ENCODE data around the gene OR2J2. TPM values are rescaled to one million over a fixed set of nuclear protein-coding genes. Genes with fewer than 3 reads are reported as not detected.
"Not testable (repeated sequence)": the region's sequence is repeated elsewhere in the genome, so short reads cannot be mapped to it uniquely, and the experiment has no call there.

Gene OR2J2
- polyA plus RNA-seq (2013, experiment 1 of 2) = not detected
- polyA plus RNA-seq (2013, experiment 2 of 2) = not detected

GRCh38 chr6:29170607-29171006, at the start of gene OR2J2:
TSS of gene OR2J2 (plus strand) at chr6:29170907. CDS start at chr6:29173636, 2,729 bp downstream.
- WGBS, 2 experiments (ENCODE audit: insufficient coverage in 2 of 2) = 89 to 100% methylated on average over 1 to 2 of the region's 2 CpGs

GRCh38 chr6:29129326-29130012, 41.2 kb upstream of the OR2J2 start:
- H3K9me3 ChIP-seq (ENCODE audit: control insufficient read depth, low read length) = no peaks in the 10 kb centered on the region
- 80 to 81% methylated on average over 14 to 15 of the region's 15 CpGs for WGBS, 2 experiments (ENCODE audit: insufficient coverage in 2 of 2)
- H3K4me1 ChIP-seq (ENCODE audit: control insufficient read depth, insufficient read depth, low read length, poor library complexity, severe bottlenecking) = no peaks in the 10 kb centered on the region
- no peaks in the 10 kb centered on the region for H3K36me3 ChIP-seq (ENCODE audit: control insufficient read depth, insufficient read depth, low read length)
- H3K4me3 ChIP-seq (ENCODE audit: extremely low read depth, insufficient read depth, low read length, poor library complexity, severe bottlenecking) = no peak overlapping the region
- no peak overlapping the region for H3K27ac ChIP-seq (ENCODE audit: low read depth, low read length, severe bottlenecking)

More at GRCh38 chr6:29170607-29171006, at the start of gene OR2J2:
- H3K36me3 ChIP-seq (ENCODE audit: control insufficient read depth, insufficient read depth, low read length); H3K27ac ChIP-seq (ENCODE audit: low read depth, low read length, severe bottlenecking); H3K4me1 ChIP-seq (ENCODE audit: control insufficient read depth, insufficient read depth, low read length, poor library complexity, severe bottlenecking); H3K9me3 ChIP-seq (ENCODE audit: control insufficient read depth, low read length); H3K4me3 ChIP-seq (ENCODE audit: extremely low read depth, insufficient read depth, low read length, poor library complexity, severe bottlenecking): not testable (repeated sequence)

DNA sequence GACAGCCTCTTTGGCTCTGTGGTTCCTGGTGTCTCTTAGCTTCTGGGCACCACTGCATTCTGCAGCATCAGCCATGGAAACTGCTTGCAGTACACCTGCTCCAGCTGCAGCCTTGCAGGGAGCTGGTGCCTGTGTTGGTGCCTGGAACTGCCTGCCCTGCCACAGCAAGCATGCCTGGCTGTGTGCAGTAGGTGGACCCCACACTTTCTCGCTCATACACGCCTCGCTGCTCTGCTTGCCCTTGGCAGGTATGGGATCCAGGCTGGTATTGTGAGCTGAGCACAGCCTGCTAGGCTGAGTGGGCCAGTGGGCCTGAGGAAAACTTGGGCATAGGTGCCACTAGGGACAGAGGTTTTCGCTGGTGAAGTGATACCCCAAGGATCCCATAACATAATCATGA, 40.1 kb upstream of the OR2J2 start:
- H3K36me3 ChIP-seq (ENCODE audit: control insufficient read depth, insufficient read depth, low read length) = no peaks in the 10 kb centered on the region
- H3K4me3 ChIP-seq (ENCODE audit: extremely low read depth, insufficient read depth, low read length, poor library complexity, severe bottlenecking) = no peak overlapping the region
- no peak overlapping the region for H3K27ac ChIP-seq (ENCODE audit: low read depth, low read length, severe bottlenecking)
- no peaks in the 10 kb centered on the region for H3K4me1 ChIP-seq (ENCODE audit: control insufficient read depth, insufficient read depth, low read length, poor library complexity, severe bottlenecking)
- H3K9me3 ChIP-seq (ENCODE audit: control insufficient read depth, low read length) = no peaks in the 10 kb centered on the region
- WGBS, 2 experiments (ENCODE audit: insufficient coverage in 2 of 2) = 97 to 100% methylated on average over 1 to 3 of the region's 4 CpGs

DNA sequence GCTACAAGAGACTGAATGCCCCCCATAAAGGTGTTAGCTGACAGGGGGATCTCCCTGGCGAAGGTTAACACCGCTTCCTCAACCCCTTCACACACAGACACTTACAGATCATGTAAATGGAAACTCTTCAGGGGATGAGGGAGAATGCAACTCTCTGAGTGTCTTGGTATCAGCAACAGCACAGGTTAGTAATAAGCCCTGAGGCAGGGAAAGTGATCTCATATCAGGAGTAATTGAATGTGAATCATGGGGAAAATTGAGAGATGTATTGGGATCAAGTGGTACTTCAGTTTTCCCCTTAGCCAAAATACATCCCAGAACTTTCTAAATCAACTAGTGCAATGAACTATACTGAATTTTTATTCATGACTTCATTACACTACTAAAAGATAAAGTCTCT, 39.0 kb upstream of the OR2J2 start:
- H3K4me3 ChIP-seq (ENCODE audit: extremely low read depth, insufficient read depth, low read length, poor library complexity, severe bottlenecking) = no peak overlapping the region
- no CpG with 5 or more reads among the region's 2 CpGs for WGBS, 2 experiments (ENCODE audit: insufficient coverage in 2 of 2)
- no peaks in the 10 kb centered on the region for H3K9me3 ChIP-seq (ENCODE audit: control insufficient read depth, low read length)
- H3K36me3 ChIP-seq (ENCODE audit: control insufficient read depth, insufficient read depth, low read length) = no peaks in the 10 kb centered on the region
- no peak overlapping the region for H3K27ac ChIP-seq (ENCODE audit: low read depth, low read length, severe bottlenecking)
- no peaks in the 10 kb centered on the region for H3K4me1 ChIP-seq (ENCODE audit: control insufficient read depth, insufficient read depth, low read length, poor library complexity, severe bottlenecking)

DNA sequence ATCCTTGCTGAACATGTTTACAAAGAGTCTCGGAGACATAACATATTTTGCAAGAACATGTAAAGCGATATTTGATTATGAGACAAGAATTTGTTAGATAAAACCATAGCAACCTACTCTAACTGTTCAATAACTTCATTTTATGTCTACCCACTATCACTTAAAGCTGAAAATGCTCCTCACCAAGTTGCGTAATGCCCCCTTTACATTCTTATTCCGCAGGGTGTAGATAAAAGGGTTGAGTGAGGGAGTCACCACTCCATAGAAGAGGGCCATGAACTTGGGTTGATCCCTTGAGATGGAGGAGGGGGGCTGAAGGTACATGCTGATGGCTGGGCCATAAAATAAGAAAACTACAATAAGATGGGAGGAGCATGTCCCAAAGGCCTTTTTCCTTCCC, 33.0 kb upstream of the OR2J2 start:
- no CpG with 5 or more reads among the region's 4 CpGs for WGBS, 2 experiments (ENCODE audit: insufficient coverage in 2 of 2)
- peaks cover 6% of the 10 kb centered on the region for H3K9me3 ChIP-seq (ENCODE audit: control insufficient read depth, low read length)
- no peak overlapping the region for H3K4me3 ChIP-seq (ENCODE audit: extremely low read depth, insufficient read depth, low read length, poor library complexity, severe bottlenecking)
- no peaks in the 10 kb centered on the region for H3K4me1 ChIP-seq (ENCODE audit: control insufficient read depth, insufficient read depth, low read length, poor library complexity, severe bottlenecking)
- H3K27ac ChIP-seq (ENCODE audit: low read depth, low read length, severe bottlenecking) = no peak overlapping the region
- H3K36me3 ChIP-seq (ENCODE audit: control insufficient read depth, insufficient read depth, low read length) = no peaks in the 10 kb centered on the region

DNA sequence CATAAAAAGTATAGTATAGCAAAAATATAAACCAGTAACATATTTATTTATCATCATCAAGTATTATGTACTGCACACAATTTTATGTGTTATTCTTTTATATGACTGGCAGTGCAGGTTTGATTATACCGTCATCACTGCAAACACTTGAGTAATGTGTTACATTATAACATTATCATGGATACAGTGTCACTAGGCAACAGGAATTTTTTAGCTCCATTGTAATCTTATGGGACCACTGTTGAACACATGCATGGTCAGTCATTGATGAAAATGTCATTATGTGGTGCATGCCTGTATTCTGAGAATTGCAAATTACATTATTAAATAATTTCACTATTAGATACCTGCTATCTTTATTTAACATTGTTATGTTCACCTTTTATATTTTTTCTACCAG, 29.1 kb upstream of the OR2J2 start:
- Histone ChIP-seq H3K4me3 (ENCODE audit: extremely low read depth, insufficient read depth, low read length, poor library complexity, severe bottlenecking) (no peak overlapping the region), H3K4me1 (ENCODE audit: control insufficient read depth, insufficient read depth, low read length, poor library complexity, severe bottlenecking) (no peaks in the 10 kb centered on the region), H3K27ac (ENCODE audit: low read depth, low read length, severe bottlenecking) (no peak overlapping the region), H3K36me3 (ENCODE audit: control insufficient read depth, insufficient read depth, low read length) (no peaks in the 10 kb centered on the region), H3K9me3 (ENCODE audit: control insufficient read depth, low read length) (peaks cover 20% of the 10 kb centered on the region)
- no CpG with 5 or more reads among the region's 1 CpG for WGBS, 2 experiments (ENCODE audit: insufficient coverage in 2 of 2)

GRCh38 chr6:29142309-29142708, 28.4 kb upstream of the OR2J2 start:
- no peaks in the 10 kb centered on the region for H3K4me1 ChIP-seq (ENCODE audit: control insufficient read depth, insufficient read depth, low read length, poor library complexity, severe bottlenecking)
- H3K9me3 ChIP-seq (ENCODE audit: control insufficient read depth, low read length) = peaks cover 20% of the 10 kb centered on the region
- H3K4me3 ChIP-seq (ENCODE audit: extremely low read depth, insufficient read depth, low read length, poor library complexity, severe bottlenecking) = no peak overlapping the region
- H3K27ac ChIP-seq (ENCODE audit: low read depth, low read length, severe bottlenecking) = no peak overlapping the region
- no peaks in the 10 kb centered on the region for H3K36me3 ChIP-seq (ENCODE audit: control insufficient read depth, insufficient read depth, low read length)

GRCh38 chr6:29146179-29146578, 24.5 kb upstream of the OR2J2 start:
- H3K36me3 ChIP-seq (ENCODE audit: control insufficient read depth, insufficient read depth, low read length) = no peaks in the 10 kb centered on the region
- H3K4me1 ChIP-seq (ENCODE audit: control insufficient read depth, insufficient read depth, low read length, poor library complexity, severe bottlenecking) = no peaks in the 10 kb centered on the region
- no peak overlapping the region for H3K4me3 ChIP-seq (ENCODE audit: extremely low read depth, insufficient read depth, low read length, poor library complexity, severe bottlenecking)
- H3K27ac ChIP-seq (ENCODE audit: low read depth, low read length, severe bottlenecking) = no peak overlapping the region
- WGBS, 2 experiments (ENCODE audit: insufficient coverage in 2 of 2) = 81 to 89% methylated on average over 1 to 2 of the region's 2 CpGs
- H3K9me3 ChIP-seq (ENCODE audit: control insufficient read depth, low read length) = peaks cover 20% of the 10 kb centered on the region

- Histone ChIP-seq H3K36me3 (ENCODE audit: control insufficient read depth, insufficient read depth, low read length) (no peaks in the 10 kb centered on the region), H3K4me1 (ENCODE audit: control insufficient read depth, insufficient read depth, low read length, poor library complexity, severe bottlenecking) (no peaks in the 10 kb centered on the region), H3K9me3 (ENCODE audit: control insufficient read depth, low read length) (peaks cover 20% of the 10 kb centered on the region), H3K4me3 (ENCODE audit: extremely low read depth, insufficient read depth, low read length, poor library complexity, severe bottlenecking) (no peak overlapping the region), H3K27ac (ENCODE audit: low read depth, low read length, severe bottlenecking) (no peak overlapping the region)
- no CpG with 5 or more reads among the region's 3 CpGs for WGBS, 2 experiments (ENCODE audit: insufficient coverage in 2 of 2)
Observed at GRCh38 chr6:29147074-29147473, 23.6 kb upstream of the OR2J2 start.

DNA sequence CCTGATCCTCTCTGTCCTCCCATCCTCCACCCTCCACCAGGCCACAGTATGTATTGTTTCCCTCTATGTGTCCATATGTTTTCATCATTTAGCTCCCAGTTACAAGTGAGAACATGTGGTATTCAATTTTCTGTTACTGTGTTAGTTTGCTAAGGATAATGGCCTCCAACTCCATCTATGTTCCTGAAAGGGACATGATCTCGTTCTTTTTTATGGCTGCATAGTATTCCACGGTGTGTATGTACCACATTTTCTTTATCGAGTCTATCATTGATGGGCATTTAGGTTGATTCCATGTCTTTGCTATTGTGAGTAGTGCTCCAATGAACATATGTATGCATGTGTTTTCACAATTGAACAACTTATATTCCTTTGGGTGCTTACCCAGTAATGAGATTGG, 21.3 kb upstream of the OR2J2 start:
- not testable (repeated sequence) for H3K4me1 ChIP-seq (ENCODE audit: control insufficient read depth, insufficient read depth, low read length, poor library complexity, severe bottlenecking); H3K36me3 ChIP-seq (ENCODE audit: control insufficient read depth, insufficient read depth, low read length); H3K4me3 ChIP-seq (ENCODE audit: extremely low read depth, insufficient read depth, low read length, poor library complexity, severe bottlenecking); H3K27ac ChIP-seq (ENCODE audit: low read depth, low read length, severe bottlenecking); H3K9me3 ChIP-seq (ENCODE audit: control insufficient read depth, low read length)
- 92 to 100% methylated on average over 1 to 2 of the region's 3 CpGs for WGBS, 2 experiments (ENCODE audit: insufficient coverage in 2 of 2)

GRCh38 chr6:29153083-29153482, 17.6 kb upstream of the OR2J2 start:
- H3K27ac ChIP-seq (ENCODE audit: low read depth, low read length, severe bottlenecking) = no peak overlapping the region
- H3K4me3 ChIP-seq (ENCODE audit: extremely low read depth, insufficient read depth, low read length, poor library complexity, severe bottlenecking) = no peak overlapping the region
- no peaks in the 10 kb centered on the region for H3K4me1 ChIP-seq (ENCODE audit: control insufficient read depth, insufficient read depth, low read length, poor library complexity, severe bottlenecking)
- WGBS, 2 experiments (ENCODE audit: insufficient coverage in 2 of 2) = 80 to 86% methylated on average over 1 of the region's 1 CpG
- H3K9me3 ChIP-seq (ENCODE audit: control insufficient read depth, low read length) = no peaks in the 10 kb centered on the region
- no peaks in the 10 kb centered on the region for H3K36me3 ChIP-seq (ENCODE audit: control insufficient read depth, insufficient read depth, low read length)
